Rectal smooth muscle tissue (tissue), 1 donor: ENCODE results near the gene AP3D1.

Experiments
- H3K27ac ChIP-seq: one replicate; pipeline ENCODE4 v1.7.0; 2013; ENCODE audit warnings: low read depth, low read length, inconsistent platforms
- H3K27me3 ChIP-seq: one replicate; pipeline ENCODE4 v1.7.0; 2013; ENCODE audit warnings: low read length; ENCODE audit not compliant: control insufficient read depth, insufficient read depth
- H3K36me3 ChIP-seq: one replicate; pipeline ENCODE4 v1.7.0; 2013; ENCODE audit warnings: low read length; ENCODE audit not compliant: control insufficient read depth, insufficient read depth
- H3K4me1 ChIP-seq: one replicate; pipeline ENCODE4 v1.7.0; 2013; ENCODE audit warnings: low read length; ENCODE audit not compliant: control insufficient read depth, insufficient read depth
- H3K4me3 ChIP-seq: one replicate; pipeline ENCODE4 v1.7.0; 2013; ENCODE audit warnings: low read length
- H3K9ac ChIP-seq: one replicate; pipeline ENCODE4 v1.7.0; 2013; ENCODE audit warnings: low read length

The AP3D1 gene

DNA sequence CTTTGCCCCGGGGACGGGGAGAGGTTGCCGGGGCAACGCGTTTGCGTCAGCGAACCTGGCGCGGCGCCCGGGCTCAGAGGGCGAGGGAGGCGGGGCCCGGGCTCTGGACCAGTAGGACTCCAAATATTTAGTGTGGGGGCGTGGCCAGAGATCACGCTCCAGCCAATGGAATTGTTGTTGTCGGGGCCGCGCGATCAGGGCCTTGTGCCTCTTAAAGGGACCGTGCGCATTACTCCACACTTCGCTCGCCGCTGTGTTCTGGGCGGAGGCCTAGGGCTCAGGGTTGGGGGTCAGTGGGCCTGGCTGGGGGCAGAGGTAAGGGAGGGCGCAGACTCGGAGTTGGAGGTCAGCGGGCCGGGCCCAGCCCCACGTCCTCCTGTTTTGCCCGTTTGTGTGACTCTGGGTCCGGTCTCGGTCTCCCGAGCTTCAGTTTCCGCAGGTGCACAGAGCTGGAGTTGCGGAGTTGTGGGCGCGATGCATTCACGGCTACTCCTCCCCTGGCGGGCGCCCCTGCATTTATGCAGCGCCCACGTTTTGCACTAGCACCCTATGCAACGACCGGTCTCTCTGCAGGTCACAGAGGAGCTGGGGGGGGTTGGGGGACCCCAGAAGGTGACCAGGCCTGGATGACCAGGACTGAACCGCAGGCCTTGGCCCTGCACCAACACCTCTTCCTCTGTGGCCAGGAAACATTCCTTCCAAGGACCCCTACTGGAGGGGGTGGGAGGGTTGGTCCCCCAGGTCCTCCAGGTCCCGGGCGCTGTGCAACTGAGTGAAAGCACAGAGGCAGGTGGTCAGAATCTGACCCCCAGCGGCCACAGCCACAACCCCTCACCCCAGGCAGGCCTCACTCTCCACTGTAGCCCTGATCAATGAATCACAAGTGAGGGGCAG, 89.6 kb downstream of the AP3D1 start:
- Histone ChIP-seq H3K9ac (peak overlapping the region; percentile 7), H3K4me1 (peaks cover 26% of the 10 kb centered on the region), H3K27ac (peak overlapping the region; percentile 96), H3K27me3 (no peaks in the 10 kb centered on the region), H3K4me3 (peak overlapping the region; percentile 86), H3K36me3 (no peaks in the 10 kb centered on the region)

DNA sequence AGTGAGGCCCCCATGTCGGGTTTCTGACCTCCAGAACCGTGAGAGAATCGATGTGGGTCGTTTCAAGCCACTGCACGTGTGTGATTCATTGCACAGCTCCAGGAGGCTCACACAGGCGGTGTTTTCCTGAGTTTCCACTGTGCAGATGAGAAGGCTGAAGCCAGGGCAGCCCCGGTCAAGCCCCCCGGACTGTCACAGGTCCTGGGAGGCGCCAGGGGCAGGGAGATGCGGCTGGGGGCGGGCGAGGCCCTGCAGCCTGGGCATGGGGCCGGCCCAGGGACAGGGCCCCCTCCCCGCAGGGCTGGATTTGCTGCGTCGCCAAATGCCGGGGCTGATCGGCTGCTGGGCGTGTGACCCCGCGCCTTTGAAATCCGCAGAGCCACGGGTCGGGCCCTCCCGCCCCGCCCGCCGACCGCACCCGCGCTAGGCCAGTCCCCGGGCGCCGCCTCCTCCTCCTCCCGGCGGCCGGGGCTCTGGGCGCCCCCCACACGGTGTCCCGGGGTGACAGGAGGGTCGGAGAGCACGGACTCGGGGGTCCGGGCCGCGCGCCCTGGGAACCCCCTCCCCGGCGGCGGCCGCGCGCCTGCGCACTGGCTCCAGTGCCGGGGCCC, 90.4 kb downstream of the AP3D1 start:
- Histone ChIP-seq H3K27ac (peak overlapping the region; percentile 96), H3K4me3 (peak overlapping the region; percentile 63), H3K9ac (peak overlapping the region; percentile 97), H3K36me3 (no peaks in the 10 kb centered on the region), H3K27me3 (no peaks in the 10 kb centered on the region), H3K4me1 (peaks cover 29% of the 10 kb centered on the region)

- Histone ChIP-seq H3K9ac (peak overlapping the region; percentile 47), H3K27ac (peak overlapping the region; percentile 96), H3K27me3 (no peaks in the 10 kb centered on the region), H3K36me3 (no peaks in the 10 kb centered on the region), H3K4me1 (peaks cover 31% of the 10 kb centered on the region), H3K4me3 (peak overlapping the region; percentile 63)
These were observed 91.8 kb downstream of the AP3D1 start for GRCh38 chr19:2059422-2060201.

- Histone ChIP-seq H3K9ac (peak overlapping the region; percentile 47), H3K4me3 (no peak overlapping the region)
These were observed 92.6 kb downstream of the AP3D1 start for GRCh38 chr19:2058570-2059421.

DNA sequence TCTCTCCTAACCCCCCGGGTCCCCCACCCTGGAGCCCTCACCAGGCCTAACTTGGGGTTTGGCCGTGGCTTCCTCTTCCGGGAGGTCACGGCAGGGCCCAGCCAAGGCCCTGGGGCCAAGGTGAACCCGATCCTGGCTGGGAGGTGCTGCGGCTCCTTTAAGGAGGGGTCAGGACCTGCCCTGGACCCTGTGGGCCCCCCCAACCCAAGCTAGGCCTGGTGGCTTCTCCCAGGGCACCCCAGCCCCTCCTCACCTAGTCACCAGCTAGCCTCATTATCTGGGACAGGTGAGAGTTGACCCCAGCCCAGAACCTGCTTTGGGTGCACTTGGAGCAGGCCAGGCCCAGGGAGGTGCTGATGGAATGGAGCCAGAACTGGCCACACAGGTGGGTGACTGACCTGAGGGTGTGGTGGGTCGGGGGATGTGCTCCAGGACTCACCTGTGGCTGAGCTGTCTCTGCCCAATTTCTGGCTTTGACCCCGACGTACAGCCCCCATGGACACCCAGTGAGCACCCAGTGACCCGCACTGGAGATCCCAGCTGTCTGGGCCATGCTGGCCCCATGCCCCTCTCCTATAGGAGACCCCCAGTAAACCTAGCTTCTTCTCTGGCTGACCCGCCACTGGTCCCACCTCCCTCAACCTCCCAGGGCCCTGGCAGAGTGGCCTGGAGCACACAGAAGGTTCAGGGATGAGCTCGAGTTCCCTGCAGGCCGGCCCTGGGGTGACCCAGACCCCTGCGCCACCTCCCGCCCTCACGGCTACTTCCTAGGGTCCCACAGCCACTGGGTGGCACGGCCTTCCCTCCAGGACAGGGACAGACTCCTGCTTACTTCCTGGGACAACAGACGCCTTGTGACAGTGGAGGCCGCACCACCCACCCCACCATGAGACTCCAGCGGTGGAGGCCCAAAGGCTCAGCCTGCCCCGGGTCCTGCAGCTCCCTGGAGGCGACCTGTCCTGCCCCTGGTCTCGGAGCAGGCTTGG, 93.6 kb downstream of the AP3D1 start:
- peaks cover 27% of the 10 kb centered on the region for H3K4me1 ChIP-seq
- no peaks in the 10 kb centered on the region for H3K36me3 ChIP-seq
- H3K27ac ChIP-seq, result no peak overlapping the region
- no peaks in the 10 kb centered on the region for H3K27me3 ChIP-seq
- H3K4me3 ChIP-seq, result no peak overlapping the region
- H3K9ac ChIP-seq, result no peak overlapping the region

More at GRCh38 chr19:2058570-2059421, 92.6 kb downstream of the AP3D1 start:
- no peaks in the 10 kb centered on the region for H3K27me3 ChIP-seq
- H3K4me1 ChIP-seq, result peaks cover 27% of the 10 kb centered on the region
- H3K36me3 ChIP-seq, result no peaks in the 10 kb centered on the region
- H3K27ac ChIP-seq, result peak overlapping the region; percentile 96

DNA sequence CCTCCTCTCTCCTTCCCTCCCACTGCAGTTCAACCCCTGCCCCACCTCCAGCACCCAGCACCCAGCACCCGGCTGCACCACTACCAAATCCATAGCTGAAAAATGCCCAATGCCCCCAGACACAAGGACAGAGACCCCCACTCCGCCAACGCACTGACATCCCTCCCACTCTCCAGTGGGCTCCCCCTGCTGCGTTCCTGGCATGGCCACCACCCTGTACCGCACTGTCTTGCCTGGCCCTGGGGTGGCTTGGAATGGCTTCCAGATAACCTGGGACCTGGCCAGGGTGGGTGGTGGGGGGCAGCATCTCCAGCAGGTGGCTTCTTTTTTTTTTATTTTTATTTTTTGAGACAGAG, 94.6 kb downstream of the AP3D1 start:
- Histone ChIP-seq H3K9ac (no peak overlapping the region), H3K27me3 (no peaks in the 10 kb centered on the region), H3K36me3 (no peaks in the 10 kb centered on the region), H3K4me1 (peaks cover 23% of the 10 kb centered on the region), H3K27ac (peak overlapping the region; percentile 70), H3K4me3 (no peak overlapping the region)

DNA sequence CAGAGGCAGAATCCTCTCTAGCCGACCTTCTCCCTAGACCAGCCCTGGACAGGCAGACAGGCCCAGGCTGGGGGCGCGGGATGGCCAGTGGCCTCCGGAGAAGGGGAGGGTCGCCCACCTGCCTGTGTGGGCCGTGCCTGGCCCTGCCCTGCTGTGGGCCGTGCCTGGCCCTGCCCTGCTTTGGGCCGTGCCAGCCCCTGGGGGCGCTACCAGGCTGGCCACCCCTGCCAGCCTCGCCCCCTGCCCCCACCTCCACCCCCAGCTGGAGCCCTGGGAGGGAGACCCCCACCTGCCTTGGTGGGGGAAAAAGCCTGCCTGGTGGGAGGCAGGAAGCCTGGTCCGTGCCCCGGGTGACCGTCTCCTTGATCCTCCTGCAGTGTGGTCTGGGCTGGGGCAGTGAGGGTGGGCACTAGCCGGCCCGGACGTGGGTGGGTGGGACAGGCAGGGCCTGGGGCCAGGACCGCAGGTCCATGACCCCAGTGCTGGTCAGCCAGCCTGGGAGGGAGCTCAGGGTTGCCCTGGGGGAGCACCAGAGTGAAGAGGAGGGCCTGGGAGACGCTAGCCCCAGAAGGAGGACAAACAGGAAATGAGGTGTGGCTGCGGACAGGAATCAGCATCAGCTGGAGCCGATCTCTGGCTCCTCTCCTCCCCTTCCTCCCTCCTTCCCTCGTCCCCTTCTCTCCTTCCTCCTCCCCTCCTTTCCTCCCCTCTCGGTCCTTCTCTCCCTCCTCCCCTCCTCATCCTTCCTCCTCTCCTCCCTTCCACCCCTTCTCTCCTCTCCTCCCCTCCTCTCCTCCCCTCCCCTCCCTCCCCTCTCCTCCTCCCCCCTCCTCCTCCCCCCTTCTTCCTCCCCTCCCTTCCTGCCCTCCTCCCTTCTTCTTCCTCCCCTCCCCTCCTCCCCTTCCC, 95.2 kb downstream of the AP3D1 start:
- Histone ChIP-seq H3K4me1 (peaks cover 28% of the 10 kb centered on the region), H3K4me3 (peak overlapping the region; percentile 48), H3K36me3 (no peaks in the 10 kb centered on the region), H3K27ac (peak overlapping the region; percentile 98), H3K27me3 (no peaks in the 10 kb centered on the region), H3K9ac (peak overlapping the region; percentile 77)

DNA sequence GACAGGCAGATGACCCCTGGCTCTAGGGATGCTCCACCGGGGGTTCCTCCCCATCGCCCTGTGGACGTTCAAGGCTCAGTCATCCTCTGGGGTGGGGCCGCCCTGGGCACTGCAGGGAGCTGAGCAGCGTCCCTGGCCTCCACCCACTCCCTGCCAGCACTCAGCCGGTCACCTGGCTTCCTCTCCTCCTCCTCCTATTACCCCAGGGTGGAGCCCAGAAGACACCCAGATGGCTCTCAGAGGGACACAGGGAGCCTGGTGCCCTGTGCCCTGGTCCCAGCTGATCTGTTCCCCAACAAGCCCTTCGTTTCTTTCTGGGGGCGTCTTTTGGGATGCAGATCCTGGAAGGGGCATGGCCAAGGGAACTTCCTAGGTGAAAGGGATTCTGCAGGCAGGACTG, 96.6 kb downstream of the AP3D1 start:
- no peak overlapping the region for H3K4me3 ChIP-seq
- H3K36me3 ChIP-seq, result no peaks in the 10 kb centered on the region
- H3K27ac ChIP-seq, result peak overlapping the region; percentile 3
- peaks cover 19% of the 10 kb centered on the region for H3K4me1 ChIP-seq
- no peaks in the 10 kb centered on the region for H3K27me3 ChIP-seq
- no peak overlapping the region for H3K9ac ChIP-seq

- no peak overlapping the region for H3K4me3 ChIP-seq
- no peaks in the 10 kb centered on the region for H3K27me3 ChIP-seq
- no peaks in the 10 kb centered on the region for H3K36me3 ChIP-seq
- H3K9ac ChIP-seq, result no peak overlapping the region
- H3K27ac ChIP-seq, result no peak overlapping the region
- peaks cover 21% of the 10 kb centered on the region for H3K4me1 ChIP-seq
These were observed 97.6 kb downstream of the AP3D1 start for GRCh38 chr19:2053601-2054389.
